ENCODE measurements around the gene HKDC1.

GRCh38 chr10:69269761-69270160, 49.6 kb downstream of the HKDC1 start:
- no peak for TF ChIP-seq CTCF (IDR thresholded peaks at IDR 0.05)
- no peak for TF ChIP-seq POLR2A (IDR thresholded peaks at IDR 0.05)

Measured in heart left ventricle (tissue), 13 donors.